GM18505 (cell line): ENCODE measurements around the gene RAMP3.

Source experiments
- ATAC-seq: cut with Tn5 transposase; IDR thresholded peaks from one replicate; pipeline ENCODE4 v1.9.1; 2021; ENCODE audit not compliant: unreplicated experiment
- POLR2A ChIP-seq: IDR thresholded peaks from 4 replicates; pipeline ENCODE4 v1.6.1; 2011; ENCODE audit warnings: borderline replicate concordance; ENCODE audit not compliant: insufficient read depth, insufficient read length; ENCODE audit errors: extremely low read depth

RAMP3 gene

DNA sequence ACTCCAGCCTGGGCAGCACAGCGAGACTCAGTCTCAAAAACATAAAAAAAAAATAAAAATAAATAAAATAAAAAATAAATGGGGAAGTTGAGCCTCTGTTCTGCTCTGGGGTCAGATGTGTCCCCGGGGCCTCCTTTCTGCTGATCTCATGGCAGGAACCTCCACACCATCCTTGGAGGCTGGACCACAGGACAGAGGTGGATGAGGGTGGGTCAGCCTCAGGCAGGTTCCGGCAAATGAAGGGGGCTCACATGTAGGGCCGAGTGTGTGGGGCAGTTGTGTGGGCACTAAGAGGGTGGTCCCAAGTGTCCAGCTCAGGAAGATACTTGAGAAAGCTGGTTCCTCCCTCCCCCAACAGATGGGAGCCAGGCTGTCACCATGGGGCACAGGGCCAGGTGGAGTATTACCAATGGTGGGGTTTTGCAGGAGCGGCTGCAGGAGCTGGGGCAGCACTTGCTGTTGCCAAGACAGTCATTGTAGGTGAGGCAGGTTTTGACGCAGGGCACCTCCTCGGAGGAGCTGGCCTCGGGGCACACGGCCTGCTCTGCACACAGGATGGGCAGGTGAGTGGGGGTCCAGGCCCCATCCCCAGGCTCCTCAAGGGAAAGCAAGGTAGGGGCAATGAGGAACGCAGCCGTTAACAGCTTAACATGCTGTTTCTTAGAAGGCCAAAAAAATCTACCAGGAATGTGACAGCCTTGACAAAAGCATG lies 32.2 kb upstream of the RAMP3 start:
- TF ChIP-seq POLR2A = no peak
- no peak for ATAC-seq

- TF ChIP-seq POLR2A = no peak
- no peak for ATAC-seq
These were observed 31.4 kb upstream of the RAMP3 start for GRCh38 chr7:45126201-45126600.

DNA sequence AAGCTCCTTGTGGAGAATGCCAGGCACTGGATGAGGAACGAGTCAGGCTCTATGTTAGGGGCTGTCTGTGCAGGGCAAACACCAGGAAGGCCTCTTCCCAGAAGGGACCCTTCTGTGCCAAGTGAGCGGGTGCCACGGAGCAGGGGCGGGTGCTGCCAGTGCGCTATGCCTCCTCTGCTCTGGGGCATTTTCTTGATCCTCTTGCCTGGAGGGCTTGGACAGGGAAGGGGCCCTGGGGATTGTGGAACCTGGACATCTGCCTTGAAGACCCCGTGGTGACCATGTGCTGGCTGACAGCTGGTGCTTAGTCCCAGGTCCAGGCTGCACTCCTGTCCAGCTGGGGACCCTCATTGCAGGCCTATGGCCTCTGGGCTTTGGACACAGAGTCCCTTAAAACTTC lies 30.7 kb upstream of the RAMP3 start:
- TF ChIP-seq POLR2A = no peak

GRCh38 chr7:45129181-45129800 lies 28.3 kb upstream of the RAMP3 start:
- no peak for ATAC-seq
- TF ChIP-seq POLR2A = no peak

More for the DNA sequence above, 30.7 kb upstream of the RAMP3 start:
- ATAC-seq = no peak

GRCh38 chr7:45129906-45130305 lies 27.7 kb upstream of the RAMP3 start:
- TF ChIP-seq POLR2A = no peak
- no peak for ATAC-seq

- no peak for TF ChIP-seq POLR2A
- no peak for ATAC-seq
These were observed 26.7 kb upstream of the RAMP3 start for GRCh38 chr7:45130910-45131309.

DNA sequence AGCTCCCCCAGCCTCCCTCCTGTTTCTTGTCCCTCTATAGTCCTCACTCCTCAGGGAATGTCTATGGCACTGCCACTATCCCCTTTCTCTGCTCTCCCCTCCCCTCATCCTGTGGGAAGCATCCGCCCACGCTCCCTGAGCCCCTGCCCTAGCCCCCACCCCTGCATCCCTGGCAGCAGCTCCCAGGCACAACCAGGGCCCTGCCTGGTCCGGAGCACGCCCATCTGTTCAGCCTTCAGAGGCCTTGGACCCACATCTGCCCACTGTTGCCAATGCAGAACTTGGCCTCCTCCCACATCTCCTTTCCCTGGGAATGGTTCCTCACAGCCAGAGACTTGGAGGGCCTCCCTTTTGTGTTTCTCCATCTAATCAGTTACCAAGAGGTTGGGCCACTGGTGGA lies 25.7 kb upstream of the RAMP3 start:
- no peak for ATAC-seq
- no peak for TF ChIP-seq POLR2A

DNA sequence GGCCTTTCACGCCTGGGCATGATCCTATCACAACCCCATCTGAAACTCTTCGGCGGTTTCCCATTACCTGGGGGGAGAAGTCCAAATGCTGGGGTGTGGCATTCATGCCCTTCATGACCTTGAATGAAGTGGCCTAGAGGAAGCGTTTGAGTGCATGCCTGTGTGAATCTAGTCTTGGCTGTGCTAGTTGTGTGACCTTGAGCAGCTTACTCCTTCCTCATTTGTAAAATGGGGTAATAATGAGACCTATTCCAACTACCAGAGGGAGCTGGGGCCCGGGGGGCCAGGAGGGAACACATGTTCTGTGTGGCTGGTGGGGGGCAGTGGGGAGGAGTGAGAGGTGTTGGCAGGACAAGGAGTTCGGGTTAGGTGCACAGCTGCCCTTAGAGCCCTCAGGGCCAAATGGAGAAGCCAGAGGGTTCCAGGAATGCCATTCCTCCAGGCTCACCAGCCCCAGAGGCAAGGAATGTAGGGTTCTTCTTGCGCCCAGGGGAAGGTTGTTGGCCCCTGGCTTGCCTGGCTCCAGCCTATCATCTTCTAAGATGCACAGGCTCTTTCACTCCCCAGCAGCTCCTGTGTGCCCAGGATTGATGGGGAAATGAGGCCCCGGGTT lies 24.8 kb upstream of the RAMP3 start:
- no peak for TF ChIP-seq POLR2A
- ATAC-seq = no peak

- no peak for ATAC-seq
- no peak for TF ChIP-seq POLR2A
These were observed 24.2 kb upstream of the RAMP3 start for GRCh38 chr7:45133352-45133751.

- no peak for TF ChIP-seq POLR2A
- no peak for ATAC-seq
These were observed 23.7 kb upstream of the RAMP3 start for GRCh38 chr7:45133877-45134276.

DNA sequence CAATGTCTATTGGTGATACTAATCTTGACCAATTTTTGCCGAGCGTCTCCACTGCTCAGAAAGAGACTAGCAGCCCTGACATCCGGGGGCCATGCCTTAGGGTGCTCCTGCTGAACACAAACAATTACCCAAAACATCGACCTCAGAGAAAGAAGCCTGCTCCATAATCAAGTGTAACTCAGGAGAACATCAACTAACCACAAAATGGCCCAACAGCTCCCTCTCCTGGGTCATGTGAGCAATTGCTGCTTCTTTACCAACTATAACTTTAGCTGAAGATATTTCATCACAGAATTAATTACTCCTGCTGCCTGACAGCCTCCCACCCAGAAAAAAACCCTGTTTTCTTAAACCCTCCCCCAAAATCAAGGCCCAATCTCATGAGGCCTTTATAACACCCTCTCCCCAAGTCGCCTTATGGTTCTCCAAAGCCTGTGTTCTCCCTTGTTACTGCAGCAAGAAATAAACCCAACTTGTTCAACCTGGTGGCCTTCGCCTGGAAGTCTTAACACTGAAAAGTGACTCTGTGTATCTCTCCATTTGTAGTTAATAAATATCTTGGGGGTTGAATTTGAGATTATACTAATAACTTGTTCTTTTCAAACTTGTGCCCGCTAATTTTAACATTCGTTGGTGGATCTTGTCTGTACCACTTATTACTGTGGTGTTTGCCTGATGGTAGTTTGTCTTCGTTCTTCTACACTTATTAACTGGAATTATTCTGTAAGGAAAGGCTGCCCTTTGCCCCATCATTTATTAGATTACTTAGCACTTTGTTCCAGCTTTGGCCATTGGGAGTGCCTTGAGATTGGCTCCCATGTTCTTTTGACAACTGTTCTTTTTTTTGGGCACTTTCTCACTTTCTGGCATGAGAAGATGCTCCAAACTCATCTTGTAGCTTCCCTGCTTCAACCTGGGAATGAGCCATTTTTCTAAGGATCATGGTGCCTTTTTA lies 21.2 kb upstream of the RAMP3 start:
- no peak for TF ChIP-seq POLR2A
- no peak for ATAC-seq

GRCh38 chr7:45138433-45139267 lies 18.9 kb upstream of the RAMP3 start:
- no peak for TF ChIP-seq POLR2A
- no peak for ATAC-seq

DNA sequence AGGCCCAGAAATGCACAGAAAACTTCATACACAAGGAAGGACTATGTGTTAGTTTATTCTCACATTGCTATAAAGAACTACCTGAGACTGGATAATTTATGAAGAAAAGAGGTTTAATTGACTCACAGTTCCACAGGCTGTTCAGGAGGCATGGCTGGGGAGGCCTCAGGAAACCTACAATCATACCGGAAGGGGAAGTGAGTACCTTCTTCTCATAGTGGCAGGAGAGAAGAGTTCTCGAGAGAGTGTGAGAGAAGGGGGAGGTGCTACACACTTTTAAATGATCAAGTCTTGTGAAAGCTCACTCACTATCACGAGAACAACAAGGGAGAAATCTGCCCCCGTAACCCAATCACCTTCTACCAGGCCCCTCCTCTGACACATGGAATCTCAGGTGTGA lies 16.8 kb upstream of the RAMP3 start:
- ATAC-seq = no peak

GRCh38 chr7:45143616-45144015 lies 14.0 kb upstream of the RAMP3 start:
- TF ChIP-seq POLR2A = no peak
- ATAC-seq = no peak

More for the DNA sequence above, 16.8 kb upstream of the RAMP3 start:
- no peak for TF ChIP-seq POLR2A
